Measurements from ENCODE around the gene IPPK.
A peak's percentile ranks its signal among the peaks of the same experiment; 100 is the strongest.

The IPPK gene

GRCh38 chr9:92679413-92680165 lies 9.7 kb upstream of the IPPK start:
- CTCF ChIA-PET: no interaction called here

GRCh38 chr9:92671323-92671722 lies 1.4 kb upstream of the IPPK start:
- POLR2A ChIA-PET (ENCODE audit: low non-redundant PET): interaction anchor here (0.6 to 1.7 kb wide), 2 partner anchors 9 to 284 kb away, joined by 3 to 6 read pairs; no protein-coding TSS in a partner anchor
- CTCF ChIA-PET: interaction anchor here (1.5 kb wide), 1 partner anchor 35 kb away, joined by 3 read pairs; no protein-coding TSS in a partner anchor
- TF ChIP-seq CTCF (conservative IDR thresholded peaks at IDR 0.05; ENCODE audit: low read depth): no peak
- DNase-seq (ENCODE audit: low spot score): peak; percentile 79
- H3K27ac ChIP-seq: peak overlapping the region; percentile 87

More at GRCh38 chr9:92679413-92680165, 9.7 kb upstream of the IPPK start:
- no peak for TF ChIP-seq CTCF (conservative IDR thresholded peaks at IDR 0.05; ENCODE audit: low read depth)
- H3K27ac ChIP-seq: peak overlapping the region; percentile 95
- POLR2A ChIA-PET (ENCODE audit: low non-redundant PET): interaction anchor here (0.7 to 1.4 kb wide), 2 partner anchors 9 to 16 kb away, joined by 4 to 6 read pairs; partner anchors contain the start of gene IPPK
- DNase-seq (ENCODE audit: low spot score): no peak

DNA sequence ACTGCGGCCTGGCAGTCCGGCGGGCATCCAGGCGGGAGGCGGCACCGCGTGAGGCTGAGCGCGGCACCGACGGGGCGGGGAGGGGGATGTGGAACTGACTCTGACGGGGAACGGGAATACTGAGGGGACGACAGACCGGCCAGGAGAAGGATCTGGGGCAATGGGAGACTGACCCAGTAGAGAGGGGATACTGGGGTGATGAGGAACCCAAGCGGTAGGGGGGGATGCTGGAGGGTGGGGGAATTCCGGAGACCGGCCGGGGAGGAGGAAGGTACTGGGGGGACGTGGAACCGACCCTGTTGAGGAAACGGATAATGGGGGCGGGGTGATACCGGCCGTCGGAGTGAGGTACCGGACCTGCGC lies 423 bp downstream of the IPPK start:
- CTCF ChIA-PET: interaction anchor here (0.7 kb wide), 1 partner anchor 46 kb away, joined by 3 read pairs; no protein-coding TSS in a partner anchor
- TF ChIP-seq CTCF (conservative IDR thresholded peaks at IDR 0.05; ENCODE audit: low read depth): no peak
- peak overlapping the region; percentile 87 for H3K27ac ChIP-seq
- peak; percentile 63 for DNase-seq (ENCODE audit: low spot score)
- POLR2A ChIA-PET (ENCODE audit: low non-redundant PET): interaction anchor here (0.7 to 1.7 kb wide), 6 partner anchors 9 to 344 kb away, joined by 3 to 6 read pairs (median 5); partner anchors contain the start of gene NOL8

DNA sequence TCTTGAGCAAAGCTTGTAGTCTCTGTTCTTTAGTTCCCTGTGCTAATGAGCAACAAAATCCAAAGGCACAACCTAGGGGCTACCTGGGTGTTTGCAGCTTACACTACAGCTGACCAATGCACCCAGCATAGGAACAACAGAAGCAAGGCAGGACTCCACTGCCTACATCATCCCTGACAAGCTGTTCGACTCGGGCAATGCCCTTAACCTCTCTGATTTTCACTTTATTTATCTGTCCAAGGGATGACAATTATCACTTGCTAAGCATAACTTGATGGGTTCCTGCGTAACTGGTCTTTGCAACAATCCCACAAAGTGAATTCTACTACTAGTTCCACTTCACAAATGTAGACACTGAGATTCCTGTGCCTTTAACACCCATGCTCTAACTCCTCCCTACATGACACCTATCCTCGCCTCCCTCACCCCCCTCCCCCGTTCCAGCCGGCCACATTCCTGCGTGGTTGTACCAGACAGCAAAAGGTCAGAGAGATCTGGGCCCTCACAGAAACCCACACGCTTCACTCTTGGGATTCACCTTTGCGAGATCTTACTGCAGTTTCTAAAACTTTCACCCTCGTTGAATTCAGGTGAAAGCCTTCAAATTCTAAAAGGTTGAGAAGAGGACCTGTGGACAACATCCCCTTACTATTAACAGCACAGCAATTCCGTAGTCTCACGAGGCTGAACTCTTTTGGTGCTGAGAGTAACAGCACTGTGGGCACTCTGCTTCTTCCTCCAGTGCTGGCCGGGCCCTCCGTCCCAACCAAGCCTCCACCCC lies 995 bp downstream of the IPPK start:
- H3K27ac ChIP-seq: peak overlapping the region; percentile 87
- no peak for TF ChIP-seq CTCF (conservative IDR thresholded peaks at IDR 0.05; ENCODE audit: low read depth)
- ChIA-PET POLR2A (ENCODE audit: low non-redundant PET) (no interaction called here), CTCF (interaction anchor here (0.6 to 0.8 kb wide), 2 partner anchors 146 to 576 kb away, joined by 3 read pairs; no protein-coding TSS in a partner anchor)
- peak; percentile 94 for DNase-seq (ENCODE audit: low spot score)

DNA sequence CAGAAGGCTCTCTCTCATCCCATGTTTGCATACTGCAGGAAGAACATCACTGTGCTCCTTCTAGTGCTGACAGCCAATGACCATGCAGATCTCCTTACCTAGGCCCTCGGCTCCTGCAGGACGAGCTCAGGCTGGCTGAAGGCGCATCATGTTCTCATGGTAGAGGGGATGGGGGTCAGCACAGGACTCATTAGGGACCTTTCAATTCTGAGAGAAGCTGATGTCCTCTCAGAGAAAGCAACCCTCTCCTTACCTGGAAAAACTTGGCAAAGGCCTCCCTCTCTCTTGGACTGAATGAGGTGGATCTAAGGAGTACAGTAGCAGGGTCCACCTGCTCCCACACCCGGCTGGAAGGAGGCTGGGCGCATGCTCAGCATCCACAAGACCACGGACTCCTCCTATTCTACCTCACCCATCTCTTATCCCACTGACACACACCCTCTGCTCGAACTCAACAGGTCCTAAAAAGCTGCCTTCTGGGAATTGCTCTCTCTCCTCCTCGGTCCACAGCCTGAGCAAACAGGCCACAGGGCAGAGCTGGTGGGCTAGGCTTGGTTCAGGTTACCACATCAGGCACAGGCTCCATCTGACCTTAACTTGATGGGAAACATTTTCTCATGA lies 2.9 kb downstream of the IPPK start:
- no peak for DNase-seq (ENCODE audit: low spot score)
- no peak for TF ChIP-seq CTCF (conservative IDR thresholded peaks at IDR 0.05; ENCODE audit: low read depth)
- ChIA-PET CTCF (interaction anchor here (0.6 kb wide), 1 partner anchor 55 kb away, joined by 3 read pairs; no protein-coding TSS in a partner anchor), POLR2A (ENCODE audit: low non-redundant PET) (interaction anchor here (0.6 kb wide), 1 partner anchor 15 kb away, joined by 4 read pairs; no protein-coding TSS in a partner anchor)
- peak overlapping the region; percentile 38 for H3K27ac ChIP-seq

GRCh38 chr9:92666236-92666635 lies 3.7 kb downstream of the IPPK start:
- peak overlapping the region; percentile 38 for H3K27ac ChIP-seq
- no peak for DNase-seq (ENCODE audit: low spot score)
- CTCF ChIA-PET: no interaction called here
- TF ChIP-seq CTCF (conservative IDR thresholded peaks at IDR 0.05; ENCODE audit: low read depth): no peak
- POLR2A ChIA-PET (ENCODE audit: low non-redundant PET): no interaction called here
